Mammary epithelial cell (primary cell): ENCODE measurements around the gene NLGN1.

Experiments used
- EZH2 ChIP-seq: IDR thresholded peaks from 2 replicates; pipeline ENCODE4 v1.6.1; 2012; ENCODE audit warnings: low read length, inconsistent platforms, borderline replicate concordance
- TF ChIP-seq, protein P1 (sequence below), 2 donors: IDR thresholded peaks in 1 of 2; conservative IDR thresholded peaks in 1 of 2; 2 replicates each; pipeline ENCODE4 v1.5.1; 2011 to 2012; ENCODE audit warnings: inconsistent platforms in 2 of 2, low read length in 2 of 2, mild to moderate bottlenecking in 2 of 2, control low read depth in 1 of 2, low read depth in 1 of 2; ENCODE audit not compliant: insufficient read depth in 1 of 2; ENCODE audit errors: extremely low read depth in 1 of 2

DNA sequence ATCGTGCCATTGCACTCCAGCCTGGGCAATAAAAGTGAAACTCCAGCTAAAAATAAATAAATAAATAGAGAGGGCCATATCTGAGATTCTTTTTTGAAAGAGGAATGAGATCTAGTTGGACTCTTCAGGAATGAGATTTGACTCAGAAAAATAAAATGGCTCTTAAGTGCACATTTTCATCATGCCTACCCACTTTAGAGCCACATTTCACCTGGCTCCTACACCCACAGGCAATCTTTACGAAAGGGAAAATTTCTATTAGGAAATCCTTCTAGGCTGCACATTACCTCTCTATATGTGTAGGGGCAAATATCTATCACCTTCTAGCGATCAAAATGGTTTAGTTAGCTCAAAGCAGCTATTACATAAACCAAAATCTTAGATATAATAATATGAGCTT is 16.9 kb upstream of the NLGN1 start:
- TF ChIP-seq EZH2: no peak
- TF ChIP-seq, protein P1, sequence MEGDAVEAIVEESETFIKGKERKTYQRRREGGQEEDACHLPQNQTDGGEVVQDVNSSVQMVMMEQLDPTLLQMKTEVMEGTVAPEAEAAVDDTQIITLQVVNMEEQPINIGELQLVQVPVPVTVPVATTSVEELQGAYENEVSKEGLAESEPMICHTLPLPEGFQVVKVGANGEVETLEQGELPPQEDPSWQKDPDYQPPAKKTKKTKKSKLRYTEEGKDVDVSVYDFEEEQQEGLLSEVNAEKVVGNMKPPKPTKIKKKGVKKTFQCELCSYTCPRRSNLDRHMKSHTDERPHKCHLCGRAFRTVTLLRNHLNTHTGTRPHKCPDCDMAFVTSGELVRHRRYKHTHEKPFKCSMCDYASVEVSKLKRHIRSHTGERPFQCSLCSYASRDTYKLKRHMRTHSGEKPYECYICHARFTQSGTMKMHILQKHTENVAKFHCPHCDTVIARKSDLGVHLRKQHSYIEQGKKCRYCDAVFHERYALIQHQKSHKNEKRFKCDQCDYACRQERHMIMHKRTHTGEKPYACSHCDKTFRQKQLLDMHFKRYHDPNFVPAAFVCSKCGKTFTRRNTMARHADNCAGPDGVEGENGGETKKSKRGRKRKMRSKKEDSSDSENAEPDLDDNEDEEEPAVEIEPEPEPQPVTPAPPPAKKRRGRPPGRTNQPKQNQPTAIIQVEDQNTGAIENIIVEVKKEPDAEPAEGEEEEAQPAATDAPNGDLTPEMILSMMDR (conservative IDR thresholded peaks at IDR 0.05 in 1 of 2, IDR thresholded peaks at IDR 0.05 in 1 of 2; ENCODE audit: extremely low read depth in 1 of 2, insufficient read depth in 1 of 2, low read depth in 1 of 2, low read length in 2 of 2): no peak
